ENCODE measurements around the gene NHP2.

DNA sequence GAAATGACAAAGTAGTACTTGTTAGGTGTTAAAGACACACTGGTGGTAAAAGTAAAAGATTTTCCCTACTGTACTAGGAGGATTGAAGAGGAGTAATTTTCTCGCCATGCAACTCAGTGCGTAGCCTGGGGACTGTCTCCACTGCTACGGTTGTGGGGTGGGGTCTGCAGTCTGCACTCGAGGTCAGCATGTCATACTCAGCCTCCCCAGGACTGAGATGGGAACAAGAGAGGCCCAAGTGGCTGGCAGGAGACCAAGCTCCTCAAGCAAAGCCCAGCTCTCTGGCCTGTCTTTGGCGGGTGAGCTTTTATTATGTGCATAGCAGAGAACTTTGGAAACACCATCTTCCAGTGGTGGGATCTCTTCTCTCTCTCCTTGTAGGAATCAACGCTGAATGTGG is 10.4 kb downstream of the NHP2 start:
- TF ChIP-seq POLR2A (IDR thresholded peaks at IDR 0.05; ENCODE audit: low read depth, low read length), result no peak
- no peak for TF ChIP-seq POLR2AphosphoS5 (IDR thresholded peaks at IDR 0.05; ENCODE audit: low read depth, low read length)

Data from GM12892 (cell line).